Subcutaneous abdominal adipose tissue (tissue), 5 donors: Measurements from ENCODE around the gene EGR4.

Experiments used
- H3K27ac ChIP-seq: one replicate; pipeline ENCODE4 v1.7.0; 2013; ENCODE audit warnings: low read depth, mild to moderate bottlenecking, inconsistent platforms, low read length, moderate library complexity
- H3K27me3 ChIP-seq, 5 donors: one replicate each; pipeline ENCODE4 v1.7.0; 2013; ENCODE audit warnings: low read length in 5 of 5, inconsistent platforms in 1 of 5; ENCODE audit not compliant: control insufficient read depth in 5 of 5, insufficient read depth in 4 of 5
- H3K36me3 ChIP-seq, 5 donors: one replicate each; pipeline ENCODE4 v1.7.0; 2013; ENCODE audit warnings: low read length in 5 of 5; ENCODE audit not compliant: control insufficient read depth in 5 of 5, insufficient read depth in 5 of 5
- H3K4me1 ChIP-seq, 5 donors: one replicate each; pipeline ENCODE4 v1.7.0; 2013; ENCODE audit warnings: low read length in 5 of 5, mild to moderate bottlenecking in 3 of 5, moderate library complexity in 1 of 5; ENCODE audit not compliant: control insufficient read depth in 5 of 5, insufficient read depth in 5 of 5
- H3K4me3 ChIP-seq, 5 donors: one replicate each; pipeline ENCODE4 v1.7.0; 2013; ENCODE audit warnings: low read length in 5 of 5, low read depth in 1 of 5
- H3K9ac ChIP-seq, 5 donors: one replicate each; pipeline ENCODE4 v1.7.0; 2013; ENCODE audit warnings: low read length in 5 of 5, mild to moderate bottlenecking in 4 of 5, moderate library complexity in 3 of 5
- H3K9me3 ChIP-seq, 5 donors: one replicate each; pipeline ENCODE4 v1.7.0; 2013; ENCODE audit warnings: low read length in 5 of 5; ENCODE audit not compliant: control insufficient read depth in 5 of 5
- donor health status: healthy.
- donor health status: healthy.
- donor health status: healthy.
- donor health status: healthy.
- donor health status: healthy.

Gene EGR4

DNA sequence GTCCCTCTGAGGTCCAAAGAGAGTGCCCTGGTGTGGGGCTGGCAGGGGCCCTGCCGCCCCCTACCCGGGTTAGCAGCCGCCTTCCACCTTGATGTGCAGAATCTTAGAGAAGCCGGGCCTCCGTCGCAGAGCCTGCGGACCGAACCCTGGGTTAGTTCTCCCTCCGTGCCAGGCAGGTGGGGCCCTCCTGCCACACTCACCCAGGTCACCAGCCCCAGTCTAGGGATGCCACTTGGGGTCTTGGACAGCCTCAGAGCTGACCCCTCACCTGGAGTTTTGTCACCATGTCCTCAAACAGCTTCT lies 34.5 kb downstream of the EGR4 start:
- Histone ChIP-seq H3K36me3 (peaks cover 0 to 19% (median 7%) of the 10 kb centered on the region in 5 donors), H3K9ac (no peak overlapping the region), H3K9me3 (no peaks in the 10 kb centered on the region), H3K4me3 (no peak overlapping the region), H3K4me1 (peaks cover 0 to 5% (median 5%) of the 10 kb centered on the region in 5 donors), H3K27me3 (peaks cover 0 to 6% (median 3%) of the 10 kb centered on the region in 5 donors), H3K27ac (no peak overlapping the region)

DNA sequence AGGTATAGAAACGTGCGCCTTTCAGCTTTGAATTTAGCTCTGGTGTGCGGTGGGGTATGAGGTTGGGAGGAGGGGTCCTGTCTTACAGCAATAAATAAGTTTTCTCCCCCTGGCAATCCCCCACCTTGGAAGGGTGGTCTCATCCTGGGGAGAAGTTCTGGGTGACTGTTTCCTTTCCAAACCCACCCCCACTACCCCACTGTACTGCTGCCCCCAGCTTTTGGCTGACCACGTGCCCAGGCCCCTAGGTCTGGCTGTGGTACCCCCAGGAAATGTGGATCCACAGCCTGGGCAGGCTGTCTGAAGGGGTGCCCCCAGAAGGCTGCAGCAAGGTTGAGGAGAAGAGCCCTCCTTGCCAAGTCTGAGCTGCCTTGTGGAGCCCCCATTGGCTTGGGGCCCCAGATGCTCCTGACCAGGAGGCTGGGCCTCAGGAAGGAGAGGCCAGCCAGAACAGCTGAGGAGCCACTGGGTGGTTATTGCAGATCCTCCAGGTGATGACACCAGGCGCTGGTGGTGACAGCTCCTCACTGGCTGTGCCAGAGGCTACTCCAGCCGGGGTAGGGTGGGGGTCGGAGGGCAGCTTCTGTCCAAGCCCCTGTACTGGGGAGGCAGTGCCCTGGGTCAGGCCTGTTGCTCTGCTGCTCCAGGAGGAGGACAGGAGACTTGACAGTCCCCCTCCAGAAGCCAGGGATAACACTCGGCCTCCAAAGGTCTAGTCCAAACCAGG lies 35.0 kb downstream of the EGR4 start:
- no peaks in the 10 kb centered on the region for H3K9me3 ChIP-seq
- no peak overlapping the region for H3K27ac ChIP-seq
- H3K9ac ChIP-seq = no peak overlapping the region
- peaks cover 0 to 24% (median 12%) of the 10 kb centered on the region in 5 donors for H3K36me3 ChIP-seq
- H3K4me3 ChIP-seq = no peak overlapping the region
- peaks cover 0 to 5% (median 5%) of the 10 kb centered on the region in 5 donors for H3K4me1 ChIP-seq
- peaks cover 0 to 6% (median 3%) of the 10 kb centered on the region in 5 donors for H3K27me3 ChIP-seq

DNA sequence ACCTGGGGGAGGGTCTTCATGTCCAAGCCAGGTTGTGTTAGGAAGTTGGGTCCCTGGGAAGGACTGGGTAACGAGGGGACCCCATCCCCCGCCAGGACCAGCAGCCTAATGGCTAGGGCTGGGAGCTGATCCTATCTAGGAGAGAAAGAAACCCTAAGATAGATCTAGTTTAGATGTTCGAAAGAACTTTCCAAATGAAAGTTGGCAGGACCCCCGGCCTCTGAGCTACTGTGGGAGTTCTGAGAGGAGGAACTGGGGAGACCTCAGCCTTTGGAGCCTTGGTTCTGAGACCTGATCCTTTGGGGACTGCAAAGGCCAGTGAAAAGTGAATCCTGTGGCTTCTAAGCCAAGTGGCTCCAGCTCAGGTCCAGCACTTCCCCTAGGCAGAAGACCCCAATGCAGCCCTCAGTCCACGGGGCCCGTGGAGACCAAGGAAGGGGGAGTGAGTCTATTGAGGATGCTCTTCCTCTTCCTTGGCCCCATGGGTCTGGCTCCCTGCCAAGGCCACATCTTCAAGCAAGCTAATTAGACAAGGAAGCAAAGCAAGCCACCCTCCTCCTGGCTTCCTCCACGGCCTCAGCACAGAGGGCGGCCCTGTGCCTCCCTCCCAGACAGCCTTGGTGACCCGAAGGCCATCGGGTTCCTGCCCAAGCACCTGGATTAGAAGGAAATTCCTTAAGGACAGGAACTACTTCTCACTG lies 35.8 kb downstream of the EGR4 start:
- no peak overlapping the region for H3K4me3 ChIP-seq
- H3K9me3 ChIP-seq = no peaks in the 10 kb centered on the region
- no peak overlapping the region for H3K27ac ChIP-seq
- peaks cover 4 to 32% (median 20%) of the 10 kb centered on the region in 5 donors for H3K36me3 ChIP-seq
- peaks cover 0 to 5% (median 5%) of the 10 kb centered on the region in 5 donors for H3K4me1 ChIP-seq
- peaks cover 0 to 6% (median 3%) of the 10 kb centered on the region in 5 donors for H3K27me3 ChIP-seq
- no peak overlapping the region for H3K9ac ChIP-seq

DNA sequence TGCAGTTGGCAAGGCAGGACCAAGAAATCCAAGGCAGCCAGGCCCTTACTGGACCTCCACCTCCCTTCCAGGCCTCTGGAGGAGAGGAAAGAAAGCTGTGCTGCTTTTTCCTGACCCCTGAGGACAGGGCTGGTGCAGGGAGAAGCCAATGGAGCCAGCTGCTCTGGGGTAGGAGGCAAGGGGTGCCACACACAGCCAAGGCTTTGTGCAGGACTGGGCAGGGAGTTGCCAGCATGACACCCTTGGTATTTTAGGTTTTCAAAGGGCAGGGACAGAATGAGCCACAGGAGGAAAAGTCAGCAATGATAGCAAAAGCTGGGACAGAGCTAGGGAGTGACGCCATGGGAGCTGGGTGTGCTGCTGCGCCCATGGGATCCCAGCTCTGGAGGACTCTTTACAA lies 36.3 kb downstream of the EGR4 start:
- H3K27me3 ChIP-seq = peaks cover 0 to 6% (median 3%) of the 10 kb centered on the region in 5 donors
- H3K4me1 ChIP-seq = peaks cover 0 to 5% (median 5%) of the 10 kb centered on the region in 5 donors
- H3K27ac ChIP-seq = no peak overlapping the region
- H3K9ac ChIP-seq = no peak overlapping the region
- H3K4me3 ChIP-seq = no peak overlapping the region
- peaks cover 4 to 37% (median 24%) of the 10 kb centered on the region in 5 donors for H3K36me3 ChIP-seq
- H3K9me3 ChIP-seq = no peaks in the 10 kb centered on the region

DNA sequence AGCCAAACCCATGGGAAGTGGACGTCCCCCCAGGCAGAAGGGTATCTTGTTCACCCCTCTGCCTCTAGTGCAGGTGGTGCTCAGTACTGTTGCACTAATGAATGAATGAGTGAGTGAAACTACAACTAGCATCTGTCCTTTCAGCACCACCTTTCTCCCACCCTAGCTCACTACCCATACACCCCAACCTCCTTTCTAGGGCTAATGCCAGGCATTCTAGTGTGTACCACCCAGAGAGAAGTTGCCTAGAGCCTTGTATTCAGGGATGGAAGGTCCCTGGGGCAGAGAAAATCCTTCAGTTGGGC lies 36.8 kb downstream of the EGR4 start:
- H3K4me1 ChIP-seq = peaks cover 0 to 5% (median 5%) of the 10 kb centered on the region in 5 donors
- no peaks in the 10 kb centered on the region for H3K9me3 ChIP-seq
- peaks cover 4 to 42% (median 28%) of the 10 kb centered on the region in 5 donors for H3K36me3 ChIP-seq
- no peak overlapping the region for H3K27ac ChIP-seq
- peaks cover 0 to 6% (median 3%) of the 10 kb centered on the region in 5 donors for H3K27me3 ChIP-seq
- H3K4me3 ChIP-seq = no peak overlapping the region
- H3K9ac ChIP-seq = no peak overlapping the region

DNA sequence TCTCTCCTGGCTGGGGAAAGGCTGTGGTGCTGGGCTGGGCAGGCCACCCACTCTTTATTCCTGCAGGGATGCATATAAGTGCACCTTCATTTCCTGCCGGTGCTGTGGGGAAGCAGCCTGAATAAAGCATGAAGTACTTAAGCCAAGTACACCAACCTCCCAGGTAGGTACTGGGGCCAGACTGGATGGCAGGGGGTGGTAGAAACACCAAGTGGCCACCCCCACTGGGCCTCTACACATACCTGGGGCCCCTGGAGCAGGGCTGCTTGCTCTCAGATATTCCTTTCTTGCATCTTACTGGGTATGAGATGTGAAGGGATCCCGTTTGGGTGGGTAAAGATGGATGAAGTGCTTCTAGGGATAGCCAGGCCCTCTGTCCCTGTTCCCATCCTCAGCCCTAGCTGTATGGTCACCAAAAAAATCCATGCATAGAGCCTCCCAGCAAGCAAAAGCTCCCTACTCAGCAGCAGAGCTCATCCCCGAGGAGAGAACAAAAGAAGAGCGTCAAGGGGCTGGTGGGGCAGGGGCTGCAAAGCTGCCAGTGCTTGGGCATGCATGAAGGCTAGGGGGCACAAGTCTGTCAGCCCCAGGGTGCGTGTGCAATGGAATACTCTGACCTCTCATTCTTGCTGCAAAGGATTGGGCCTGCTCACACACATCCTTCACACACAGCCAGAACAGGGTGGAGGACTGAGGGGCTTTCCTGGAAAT lies 37.3 kb downstream of the EGR4 start:
- Histone ChIP-seq H3K9ac (no peak overlapping the region), H3K27ac (no peak overlapping the region), H3K4me3 (no peak overlapping the region), H3K36me3 (peaks cover 4 to 47% (median 33%) of the 10 kb centered on the region in 5 donors), H3K27me3 (peaks cover 0 to 6% (median 3%) of the 10 kb centered on the region in 5 donors), H3K9me3 (no peaks in the 10 kb centered on the region), H3K4me1 (peaks cover 0 to 5% (median 5%) of the 10 kb centered on the region in 5 donors)

DNA sequence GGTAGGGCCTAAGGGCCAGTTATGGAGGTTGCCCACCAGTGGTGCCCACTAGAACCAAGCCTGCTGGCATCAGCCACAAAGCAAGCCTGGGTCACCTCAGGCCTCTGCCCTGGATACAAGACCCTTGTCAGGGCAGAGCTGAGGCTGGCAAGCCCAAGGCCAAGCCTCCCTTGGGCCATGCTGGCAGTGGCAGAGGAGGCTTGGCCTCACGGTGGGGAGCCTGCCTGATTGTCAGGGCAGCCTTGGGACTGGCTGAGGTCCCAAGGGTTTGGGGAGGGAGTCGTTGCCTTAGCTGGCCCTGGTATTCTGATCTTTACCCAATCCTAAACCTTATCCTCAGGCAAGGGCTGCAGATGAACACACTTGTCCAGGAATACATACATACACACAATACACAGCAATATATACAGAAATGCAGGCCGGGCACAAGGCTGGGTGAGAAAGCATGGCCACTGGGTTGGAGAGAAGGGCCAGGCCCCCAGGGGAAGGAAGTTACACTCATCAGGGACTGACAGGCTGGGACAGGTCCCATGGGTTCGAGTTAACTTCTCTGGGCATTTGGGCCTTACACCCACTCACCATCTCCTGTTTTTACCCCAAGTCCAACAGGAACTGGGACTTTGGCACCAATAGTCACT lies 38.2 kb downstream of the EGR4 start:
- H3K27ac ChIP-seq = no peak overlapping the region
- H3K9me3 ChIP-seq = no peaks in the 10 kb centered on the region
- H3K4me1 ChIP-seq = peaks cover 0 to 5% (median 5%) of the 10 kb centered on the region in 5 donors
- H3K9ac ChIP-seq = no peak overlapping the region
- peaks cover 0 to 2% (median 0%) of the 10 kb centered on the region in 5 donors for H3K27me3 ChIP-seq
- no peak overlapping the region for H3K4me3 ChIP-seq
- H3K36me3 ChIP-seq = peaks cover 4 to 56% (median 42%) of the 10 kb centered on the region in 5 donors

DNA sequence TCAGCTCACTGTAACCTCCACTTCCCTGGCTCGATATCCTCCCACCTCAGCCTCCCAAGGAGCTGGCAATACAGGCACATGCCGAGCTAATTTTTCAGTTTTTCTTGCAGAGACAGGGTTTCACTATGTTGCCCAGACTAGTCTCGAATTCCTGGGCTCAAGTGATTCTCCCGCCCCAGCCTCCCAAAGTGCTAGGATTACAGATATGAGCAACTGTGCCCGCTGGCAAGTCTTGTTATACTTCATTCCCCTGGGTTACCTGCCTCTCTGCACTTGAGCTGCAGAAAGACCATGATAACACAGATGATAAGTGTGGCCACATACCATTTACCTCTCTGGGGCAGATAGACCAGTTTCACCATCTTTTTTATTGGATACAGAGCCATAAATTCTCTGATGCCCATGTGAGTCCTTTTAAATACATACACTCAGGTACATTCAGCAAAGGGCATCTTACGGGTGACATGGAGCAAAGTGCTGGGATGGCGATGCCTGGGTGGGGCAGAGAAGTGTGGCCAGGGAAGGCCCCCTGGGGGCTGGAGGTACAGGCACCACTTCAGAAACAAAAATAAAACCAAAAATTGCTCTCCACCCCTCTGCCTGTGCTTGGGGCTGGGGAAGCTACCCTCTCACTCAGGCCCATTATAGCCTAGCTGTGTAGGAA lies 38.9 kb downstream of the EGR4 start:
- Histone ChIP-seq H3K4me3 (no peak overlapping the region), H3K36me3 (peaks cover 4 to 63% (median 49%) of the 10 kb centered on the region in 5 donors), H3K27me3 (no peaks in the 10 kb centered on the region), H3K9ac (no peak overlapping the region), H3K27ac (no peak overlapping the region), H3K9me3 (no peaks in the 10 kb centered on the region), H3K4me1 (peaks cover 0 to 5% (median 5%) of the 10 kb centered on the region in 5 donors)

DNA sequence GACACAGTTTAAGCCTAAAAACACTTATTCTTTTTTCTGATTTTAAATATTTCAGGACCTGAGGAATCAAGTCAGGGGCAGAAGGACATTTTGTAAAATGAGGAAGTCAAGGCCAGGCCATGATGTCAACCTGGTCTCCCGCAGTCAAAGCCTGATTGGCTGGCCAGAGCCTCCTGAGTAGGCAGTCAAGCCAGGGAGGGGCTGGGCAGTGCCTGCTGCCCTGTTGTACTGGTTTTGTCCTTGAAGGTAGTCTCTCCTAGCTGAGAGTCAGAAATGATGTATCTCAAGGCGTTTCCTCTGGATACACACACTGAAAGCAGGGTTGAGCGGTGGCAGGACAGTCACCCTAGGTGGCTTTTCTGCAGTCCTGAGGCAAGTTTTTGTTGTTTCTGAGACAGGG lies 39.4 kb downstream of the EGR4 start:
- Histone ChIP-seq H3K36me3 (peaks cover 8 to 69% (median 55%) of the 10 kb centered on the region in 5 donors), H3K27me3 (no peaks in the 10 kb centered on the region), H3K27ac (no peak overlapping the region), H3K9ac (no peak overlapping the region), H3K4me3 (no peak overlapping the region), H3K9me3 (no peaks in the 10 kb centered on the region), H3K4me1 (peaks cover 0 to 5% (median 5%) of the 10 kb centered on the region in 5 donors)
